Measurements from ENCODE around the gene LRP11. TPM values are rescaled to one million over a fixed set of nuclear protein-coding genes. Genes with fewer than 3 reads are reported as not detected.
A peak's percentile ranks its signal among the peaks of the same experiment; 100 is the strongest.

Gene LRP11
- total RNA-seq, 1 donor = 97.2 TPM

DNA sequence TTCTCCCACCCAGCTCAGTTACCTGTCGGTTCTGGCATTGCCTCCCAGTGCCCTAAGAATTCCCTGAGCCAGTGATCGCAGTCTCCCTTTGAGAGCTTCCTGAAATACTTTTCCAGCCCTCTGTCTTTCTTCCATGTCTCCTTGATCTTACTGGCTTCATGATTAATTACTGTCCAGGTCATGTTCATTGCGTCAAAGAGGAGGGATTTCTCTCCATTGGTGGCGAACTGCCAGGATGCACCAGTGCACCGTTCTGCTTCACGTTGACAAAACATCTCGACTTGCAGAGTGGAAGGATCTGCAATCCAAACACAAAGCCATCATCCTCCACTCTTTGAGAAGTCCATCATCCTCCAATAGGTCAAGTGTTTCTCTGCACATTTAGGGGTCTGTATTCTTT is 25.2 kb upstream of the LRP11 start:
- no peak overlapping the region for H3K4me3 ChIP-seq (ENCODE audit: low read depth, low read length)
- TF ChIP-seq, protein P1, sequence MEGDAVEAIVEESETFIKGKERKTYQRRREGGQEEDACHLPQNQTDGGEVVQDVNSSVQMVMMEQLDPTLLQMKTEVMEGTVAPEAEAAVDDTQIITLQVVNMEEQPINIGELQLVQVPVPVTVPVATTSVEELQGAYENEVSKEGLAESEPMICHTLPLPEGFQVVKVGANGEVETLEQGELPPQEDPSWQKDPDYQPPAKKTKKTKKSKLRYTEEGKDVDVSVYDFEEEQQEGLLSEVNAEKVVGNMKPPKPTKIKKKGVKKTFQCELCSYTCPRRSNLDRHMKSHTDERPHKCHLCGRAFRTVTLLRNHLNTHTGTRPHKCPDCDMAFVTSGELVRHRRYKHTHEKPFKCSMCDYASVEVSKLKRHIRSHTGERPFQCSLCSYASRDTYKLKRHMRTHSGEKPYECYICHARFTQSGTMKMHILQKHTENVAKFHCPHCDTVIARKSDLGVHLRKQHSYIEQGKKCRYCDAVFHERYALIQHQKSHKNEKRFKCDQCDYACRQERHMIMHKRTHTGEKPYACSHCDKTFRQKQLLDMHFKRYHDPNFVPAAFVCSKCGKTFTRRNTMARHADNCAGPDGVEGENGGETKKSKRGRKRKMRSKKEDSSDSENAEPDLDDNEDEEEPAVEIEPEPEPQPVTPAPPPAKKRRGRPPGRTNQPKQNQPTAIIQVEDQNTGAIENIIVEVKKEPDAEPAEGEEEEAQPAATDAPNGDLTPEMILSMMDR (IDR thresholded peaks at IDR 0.05; ENCODE audit: insufficient read depth, low read depth, low read length) = no peak
- peak; percentile 75 for DNase-seq (ENCODE audit: low read depth)

DNA sequence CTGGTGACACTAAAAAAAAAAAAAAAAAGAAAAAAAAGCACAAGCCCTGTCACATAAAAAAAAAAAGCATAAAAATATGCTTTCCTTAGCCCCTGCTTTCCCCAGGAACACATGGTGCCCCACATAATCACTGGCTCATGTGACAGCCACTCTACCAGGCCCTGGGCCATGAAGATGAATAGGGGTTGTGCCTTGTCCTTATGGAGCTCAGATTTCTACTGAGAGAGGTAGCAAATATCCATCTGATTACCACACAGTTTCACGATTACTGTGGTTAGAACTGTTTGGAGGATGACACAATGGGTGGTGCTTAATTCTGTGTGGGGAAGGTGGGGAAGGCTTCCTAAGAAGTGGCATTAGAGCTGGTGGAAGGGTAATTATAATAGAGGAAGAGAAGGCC is 24.5 kb upstream of the LRP11 start:
- H3K4me3 ChIP-seq (ENCODE audit: low read depth, low read length) = no peak overlapping the region
- DNase-seq (ENCODE audit: low read depth) = peak; percentile 48
- TF ChIP-seq, protein P1 (IDR thresholded peaks at IDR 0.05; ENCODE audit: insufficient read depth, low read depth, low read length) = no peak

DNA sequence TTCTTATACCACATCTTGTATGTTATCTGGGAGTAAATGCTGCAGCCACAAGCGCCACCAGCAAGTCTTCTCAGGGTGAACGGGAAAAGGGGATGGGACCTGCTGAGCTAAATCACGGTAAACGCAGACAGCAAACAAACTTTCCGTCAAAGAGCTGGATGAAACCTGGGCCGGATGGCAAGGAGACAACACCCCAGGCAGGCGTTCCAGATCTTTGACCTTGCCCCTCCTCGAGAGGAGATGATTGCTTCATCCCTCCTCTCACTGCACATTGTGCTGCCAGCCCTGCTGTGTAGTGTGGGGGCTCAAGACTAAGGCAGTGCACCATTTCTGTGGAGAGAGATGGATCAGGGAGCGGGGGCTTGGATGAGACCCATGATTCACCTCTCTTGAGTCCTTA is 23.9 kb upstream of the LRP11 start:
- no peak for DNase-seq (ENCODE audit: low read depth)
- H3K4me3 ChIP-seq (ENCODE audit: low read depth, low read length) = no peak overlapping the region
- TF ChIP-seq, protein P1 (IDR thresholded peaks at IDR 0.05; ENCODE audit: insufficient read depth, low read depth, low read length) = no peak

DNA sequence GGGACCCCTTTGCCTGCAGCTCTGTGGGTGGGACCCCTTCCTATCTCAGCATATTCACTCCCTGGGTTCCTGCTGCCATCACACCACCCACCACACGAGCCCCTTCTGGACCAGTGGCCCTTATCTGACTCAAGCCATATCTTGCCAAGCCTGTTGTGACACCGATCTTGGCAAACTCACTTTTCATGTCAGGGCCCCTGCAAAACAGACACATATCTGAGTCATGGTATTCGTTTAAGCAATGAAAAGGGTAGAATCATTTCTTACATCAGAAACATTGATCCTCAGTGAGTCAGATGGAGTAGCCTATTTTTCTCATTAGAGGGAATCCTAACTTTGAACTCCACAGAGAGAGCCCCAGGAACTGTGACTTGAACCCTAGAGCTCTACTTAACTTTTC is 23.2 kb upstream of the LRP11 start:
- TF ChIP-seq, protein P1 (IDR thresholded peaks at IDR 0.05; ENCODE audit: insufficient read depth, low read depth, low read length) = no peak
- H3K4me3 ChIP-seq (ENCODE audit: low read depth, low read length) = no peak overlapping the region
- DNase-seq (ENCODE audit: low read depth) = peak; percentile 62

DNA sequence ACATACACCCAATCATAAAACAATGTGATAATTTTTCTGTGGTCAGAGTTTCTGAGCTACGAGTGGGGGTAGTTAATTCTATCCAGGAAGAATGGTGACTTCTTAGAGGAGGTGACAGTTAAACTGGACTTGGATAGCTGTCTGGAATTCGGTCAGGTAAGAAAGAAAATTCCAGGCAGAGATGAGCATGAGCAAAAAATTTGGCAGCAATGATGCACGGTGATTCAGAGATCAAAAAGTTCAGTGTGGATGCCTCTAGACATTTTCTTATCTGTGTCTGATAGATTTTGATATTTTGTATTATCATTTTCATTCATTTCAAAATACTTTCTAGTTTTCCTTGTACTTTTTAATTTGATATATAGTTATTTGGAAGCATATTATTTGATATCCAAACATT is 21.7 kb upstream of the LRP11 start:
- H3K4me3 ChIP-seq (ENCODE audit: low read depth, low read length) = no peak overlapping the region
- TF ChIP-seq, protein P1 (IDR thresholded peaks at IDR 0.05; ENCODE audit: insufficient read depth, low read depth, low read length) = no peak
- no peak for DNase-seq (ENCODE audit: low read depth)

DNA sequence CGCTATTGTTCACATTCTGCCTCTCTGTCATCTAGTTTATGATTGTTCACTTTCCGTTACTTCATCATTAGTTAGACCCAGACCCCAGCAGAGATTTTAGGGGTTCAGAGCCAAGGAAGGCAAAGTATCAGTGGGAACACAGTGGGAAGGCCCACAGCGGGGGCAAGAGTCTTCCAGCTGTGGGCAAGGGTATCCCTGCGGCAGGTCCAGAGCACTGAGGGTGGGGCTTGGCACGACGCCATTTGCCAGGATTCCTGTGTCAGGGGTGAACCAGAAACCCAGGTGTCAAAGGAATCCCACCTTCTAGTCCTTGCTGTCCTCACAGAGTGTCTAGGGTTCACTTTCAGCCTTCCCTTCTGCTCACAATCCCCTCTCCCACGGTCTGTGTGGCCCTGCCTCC is 20.5 kb upstream of the LRP11 start:
- DNase-seq (ENCODE audit: low read depth) = no peak
- no peak overlapping the region for H3K4me3 ChIP-seq (ENCODE audit: low read depth, low read length)
- TF ChIP-seq, protein P1 (IDR thresholded peaks at IDR 0.05; ENCODE audit: insufficient read depth, low read depth, low read length) = no peak

DNA sequence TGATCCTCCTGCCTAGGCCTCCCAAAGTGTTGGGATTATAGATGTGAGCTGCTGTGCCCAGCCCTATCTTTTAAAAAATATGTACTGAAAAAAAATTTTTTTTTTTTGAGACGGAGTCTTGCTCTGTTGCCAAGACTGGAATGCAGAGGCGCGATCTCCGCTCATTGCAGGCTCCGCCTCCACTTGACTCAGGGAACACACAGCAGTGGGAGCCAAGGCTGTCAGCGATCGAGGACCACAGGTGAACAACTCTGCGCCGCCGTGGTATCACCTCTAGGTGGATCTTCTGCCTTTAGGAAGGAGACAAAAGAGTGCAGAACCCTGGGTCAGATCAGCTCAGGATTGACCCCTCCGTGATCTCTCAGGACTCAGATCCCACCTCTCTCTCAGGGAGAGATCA is 20.1 kb upstream of the LRP11 start:
- DNase-seq (ENCODE audit: low read depth) = peak; percentile 16

More for the DNA sequence above, 20.1 kb upstream of the LRP11 start:
- H3K4me3 ChIP-seq (ENCODE audit: low read depth, low read length) = no peak overlapping the region
- TF ChIP-seq, protein P1 (IDR thresholded peaks at IDR 0.05; ENCODE audit: insufficient read depth, low read depth, low read length) = no peak
